GM19467 (cell line): ENCODE measurements around the gene TFR2.
A peak's percentile ranks its signal among the peaks of the same experiment; 100 is the strongest.

Source experiments
- ATAC-seq: cut with Tn5 transposase; IDR thresholded peaks from one replicate; pipeline ENCODE4 v1.9.1; 2021; ENCODE audit warnings: mild to moderate bottlenecking, moderate library complexity; ENCODE audit not compliant: unreplicated experiment

TFR2 gene

GRCh38 chr7:100613412-100614175 lies 27.8 kb downstream of the TFR2 start:
- ATAC-seq, result no peak

GRCh38 chr7:100612730-100613390 lies 28.5 kb downstream of the TFR2 start:
- no peak for ATAC-seq

GRCh38 chr7:100611983-100612729 lies 29.2 kb downstream of the TFR2 start, which contains the start of gene MOSPD3:
MOSPD3 (plus strand) TSS chr7:100612540; CDS start chr7:100612792, 252 bp downstream.
- peak; percentile 82 for ATAC-seq

- no peak for ATAC-seq
Observed at GRCh38 chr7:100609958-100610357, 31.4 kb downstream of the TFR2 start.

GRCh38 chr7:100607111-100607510 lies 34.2 kb downstream of the TFR2 start:
- no peak for ATAC-seq

GRCh38 chr7:100606313-100606712 lies 35.0 kb downstream of the TFR2 start:
- no peak for ATAC-seq

- ATAC-seq, result no peak
Observed at GRCh38 chr7:100604976-100605911, 36.1 kb downstream of the TFR2 start.

- peak; percentile 50 for ATAC-seq
Observed at GRCh38 chr7:100604028-100604975, 37.0 kb downstream of the TFR2 start.

- ATAC-seq, result no peak
Observed at GRCh38 chr7:100603726-100604027, 37.7 kb downstream of the TFR2 start.

GRCh38 chr7:100602889-100603725 lies 38.2 kb downstream of the TFR2 start:
- ATAC-seq, result no peak

- no peak for ATAC-seq
Observed at GRCh38 chr7:100600730-100601038, 40.7 kb downstream of the TFR2 start.

- no peak for ATAC-seq
Observed at GRCh38 chr7:100599911-100600729, 41.2 kb downstream of the TFR2 start.

GRCh38 chr7:100598425-100598824 lies 42.9 kb downstream of the TFR2 start:
- ATAC-seq, result no peak

GRCh38 chr7:100595188-100595587 lies 46.2 kb downstream of the TFR2 start:
- no peak for ATAC-seq

- no peak for ATAC-seq
Observed at GRCh38 chr7:100591596-100591995, 49.8 kb downstream of the TFR2 start.

GRCh38 chr7:100590077-100590737 lies 51.1 kb downstream of the TFR2 start:
- no peak for ATAC-seq

GRCh38 chr7:100589341-100589947 lies 51.9 kb downstream of the TFR2 start:
- no peak for ATAC-seq
